HG03108 (cell line): ENCODE data around the gene RAB11FIP3.

Experiments used
- ATAC-seq: cut with Tn5 transposase; IDR thresholded peaks from one replicate; pipeline ENCODE4 v1.9.1; 2021; ENCODE audit warnings: moderate library complexity; ENCODE audit not compliant: unreplicated experiment

RAB11FIP3 gene

GRCh38 chr16:424033-424622 is 1.3 kb upstream of the RAB11FIP3 start:
- ATAC-seq = no peak

GRCh38 chr16:424623-425081 is 797 bp upstream of the RAB11FIP3 start:
- ATAC-seq = no peak

- ATAC-seq = peak; percentile 23
Measured at GRCh38 chr16:425740-426114, 278 bp downstream of the RAB11FIP3 start.

- no peak for ATAC-seq
Measured at GRCh38 chr16:426115-426905, 861 bp downstream of the RAB11FIP3 start.

- no peak for ATAC-seq
Measured at GRCh38 chr16:426906-427249, 1.4 kb downstream of the RAB11FIP3 start.

GRCh38 chr16:427250-427649 is 1.8 kb downstream of the RAB11FIP3 start:
- no peak for ATAC-seq

- no peak for ATAC-seq
Measured at GRCh38 chr16:430904-431303, 5.5 kb downstream of the RAB11FIP3 start.

GRCh38 chr16:440627-441026 is 15.2 kb downstream of the RAB11FIP3 start:
- ATAC-seq = no peak

GRCh38 chr16:441447-441846 is 16.0 kb downstream of the RAB11FIP3 start:
- no peak for ATAC-seq

GRCh38 chr16:442976-443375 is 17.5 kb downstream of the RAB11FIP3 start:
- ATAC-seq = no peak

- no peak for ATAC-seq
Measured at GRCh38 chr16:444027-444426, 18.6 kb downstream of the RAB11FIP3 start.

- no peak for ATAC-seq
Measured at GRCh38 chr16:445566-445965, 20.1 kb downstream of the RAB11FIP3 start.

- ATAC-seq = no peak
Measured at GRCh38 chr16:450385-450784, 24.9 kb downstream of the RAB11FIP3 start.

GRCh38 chr16:450785-451512 is 25.5 kb downstream of the RAB11FIP3 start:
- no peak for ATAC-seq

GRCh38 chr16:454397-454940 is 29.0 kb downstream of the RAB11FIP3 start:
- ATAC-seq = no peak

- no peak for ATAC-seq
Measured at GRCh38 chr16:455453-455852, 30.0 kb downstream of the RAB11FIP3 start.

GRCh38 chr16:456891-457483 is 31.5 kb downstream of the RAB11FIP3 start:
- ATAC-seq = no peak

GRCh38 chr16:457732-458400 is 32.4 kb downstream of the RAB11FIP3 start:
- ATAC-seq = no peak

- ATAC-seq = no peak
Measured at GRCh38 chr16:459761-460160, 34.3 kb downstream of the RAB11FIP3 start.

- ATAC-seq = no peak
Measured at GRCh38 chr16:460787-461186, 35.3 kb downstream of the RAB11FIP3 start.

- ATAC-seq = no peak
Measured at GRCh38 chr16:463071-463470, 37.6 kb downstream of the RAB11FIP3 start.
